Mesothelial cell of epicardium (in vitro differentiated cells): ENCODE measurements around the gene CTBP1. TPM values are rescaled to one million over a fixed set of nuclear protein-coding genes. Genes with fewer than 3 reads are reported as not detected.

Experiments used
- DNase-seq, 2 experiments: peaks; one replicate each; pipeline ENCODE4 v3.0.0; 2021; ENCODE audit warnings: low spot score in 2 of 2; ENCODE audit not compliant: unreplicated experiment in 2 of 2
- H3K27ac Mint-ChIP-seq: 2 replicates; pipeline ENCODE4 v1.8.0; 2021; ENCODE audit warnings: mixed read lengths
- H3K27me3 Mint-ChIP-seq: 2 replicates; pipeline ENCODE4 v1.8.0; 2021; ENCODE audit warnings: low read depth, mixed read lengths
- H3K36me3 Mint-ChIP-seq: 2 replicates; pipeline ENCODE4 v1.8.0; 2021; ENCODE audit warnings: mixed read lengths
- H3K4me1 Mint-ChIP-seq: 2 replicates; pipeline ENCODE4 v1.8.0; 2021; ENCODE audit warnings: mixed read lengths
- H3K4me3 Mint-ChIP-seq: 2 replicates; pipeline ENCODE4 v1.8.0; 2021; ENCODE audit warnings: mild to moderate bottlenecking, moderate library complexity, mixed read lengths
- H3K9me3 Mint-ChIP-seq: 2 replicates; pipeline ENCODE4 v1.8.0; 2021; ENCODE audit warnings: mixed read lengths
- total RNA-seq: library from RNA; stranded (reverse); gene quantifications from 3 replicates; pipeline ENCODE4 v1.2.1, GENCODE V29; 2021
- TF ChIP-seq, protein P1 (sequence below): fragments of 200-600 bp; sonication (generic); IDR thresholded peaks from one replicate; pipeline ENCODE4 v1.5.0; 2021; ENCODE audit warnings: antibody characterized with exemption; ENCODE audit not compliant: unreplicated experiment

Gene CTBP1
- total RNA-seq, 1 donor from 2014 or later = 194 TPM

DNA sequence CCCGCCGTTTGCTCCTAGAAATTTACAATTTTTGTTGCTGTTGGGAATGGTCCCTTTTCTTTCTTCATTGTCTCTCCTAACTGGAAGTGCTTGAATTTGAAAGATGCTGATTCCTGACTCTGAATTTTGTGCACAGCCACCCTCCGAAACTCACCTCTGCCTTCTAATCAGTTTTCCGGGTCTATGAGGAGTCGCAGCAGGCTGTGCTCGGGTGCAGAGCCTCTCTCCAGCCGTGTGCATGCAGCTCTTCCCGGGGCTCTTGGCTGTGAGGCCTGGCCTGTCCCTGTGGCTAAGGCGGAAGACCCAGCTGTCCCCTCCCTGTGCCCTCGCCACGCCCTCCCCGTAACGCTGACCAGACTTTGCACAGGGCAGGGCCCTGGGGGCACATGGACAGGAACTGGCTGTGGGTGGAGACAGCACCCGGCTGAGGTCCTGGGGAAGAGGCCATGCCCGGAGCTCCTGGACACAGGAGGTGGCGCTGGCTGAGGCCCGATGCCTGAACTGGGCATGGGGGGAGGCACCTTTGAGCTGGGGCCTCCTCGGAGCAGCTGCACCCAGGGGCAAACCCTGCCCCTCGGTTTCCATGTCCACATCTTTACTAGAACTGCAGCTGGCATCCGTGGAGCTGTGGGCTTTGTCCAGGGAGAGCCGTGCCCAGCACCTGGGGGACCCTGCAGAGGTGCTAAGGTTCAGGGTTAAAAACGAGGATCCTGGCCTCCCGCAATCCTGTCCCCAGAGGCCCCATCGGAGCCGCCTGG is 43.9 kb downstream of the CTBP1 start:
- Mint-ChIP-seq H3K4me3 (no peak overlapping the region), H3K36me3 (no peaks in the 10 kb centered on the region), H3K4me1 (peaks cover 14% of the 10 kb centered on the region), H3K27ac (no peak overlapping the region), H3K27me3 (no peaks in the 10 kb centered on the region), H3K9me3 (no peaks in the 10 kb centered on the region)
- peak in 1 of 2 experiments; percentile 32 for DNase-seq
- TF ChIP-seq, protein P1, sequence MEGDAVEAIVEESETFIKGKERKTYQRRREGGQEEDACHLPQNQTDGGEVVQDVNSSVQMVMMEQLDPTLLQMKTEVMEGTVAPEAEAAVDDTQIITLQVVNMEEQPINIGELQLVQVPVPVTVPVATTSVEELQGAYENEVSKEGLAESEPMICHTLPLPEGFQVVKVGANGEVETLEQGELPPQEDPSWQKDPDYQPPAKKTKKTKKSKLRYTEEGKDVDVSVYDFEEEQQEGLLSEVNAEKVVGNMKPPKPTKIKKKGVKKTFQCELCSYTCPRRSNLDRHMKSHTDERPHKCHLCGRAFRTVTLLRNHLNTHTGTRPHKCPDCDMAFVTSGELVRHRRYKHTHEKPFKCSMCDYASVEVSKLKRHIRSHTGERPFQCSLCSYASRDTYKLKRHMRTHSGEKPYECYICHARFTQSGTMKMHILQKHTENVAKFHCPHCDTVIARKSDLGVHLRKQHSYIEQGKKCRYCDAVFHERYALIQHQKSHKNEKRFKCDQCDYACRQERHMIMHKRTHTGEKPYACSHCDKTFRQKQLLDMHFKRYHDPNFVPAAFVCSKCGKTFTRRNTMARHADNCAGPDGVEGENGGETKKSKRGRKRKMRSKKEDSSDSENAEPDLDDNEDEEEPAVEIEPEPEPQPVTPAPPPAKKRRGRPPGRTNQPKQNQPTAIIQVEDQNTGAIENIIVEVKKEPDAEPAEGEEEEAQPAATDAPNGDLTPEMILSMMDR = no peak

DNA sequence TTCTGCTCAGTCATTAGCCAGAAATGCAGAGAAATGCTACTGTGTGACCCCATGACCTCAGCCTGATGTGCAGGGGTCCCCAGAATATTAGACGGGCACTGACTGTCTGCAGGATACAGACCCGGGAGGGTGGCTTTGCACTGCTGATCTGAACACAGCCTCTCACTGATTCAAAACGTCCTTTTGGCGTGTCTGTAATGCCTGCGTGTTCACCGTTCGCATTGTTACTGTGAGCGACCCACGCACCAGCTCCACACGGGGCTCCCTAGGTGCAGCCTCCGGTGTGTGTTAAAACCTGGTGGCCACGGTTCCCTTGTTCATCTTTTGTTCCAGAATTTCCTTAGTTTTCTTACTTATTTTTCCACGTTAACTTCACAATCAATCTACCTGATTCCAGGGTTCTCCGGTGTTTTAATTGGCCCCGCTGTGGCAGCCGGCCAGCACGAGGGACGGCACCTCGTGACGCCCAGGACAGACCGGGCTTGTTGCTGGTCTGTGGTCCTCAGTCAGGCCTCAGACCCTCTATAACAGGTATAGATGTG is 44.6 kb downstream of the CTBP1 start:
- H3K27me3 Mint-ChIP-seq = no peaks in the 10 kb centered on the region
- H3K27ac Mint-ChIP-seq = no peak overlapping the region
- H3K4me3 Mint-ChIP-seq = no peak overlapping the region
- no peaks in the 10 kb centered on the region for H3K9me3 Mint-ChIP-seq
- peaks cover 14% of the 10 kb centered on the region for H3K4me1 Mint-ChIP-seq
- TF ChIP-seq, protein P1 = no peak
- peak in 1 of 2 experiments; percentile 34 for DNase-seq
- H3K36me3 Mint-ChIP-seq = no peaks in the 10 kb centered on the region

DNA sequence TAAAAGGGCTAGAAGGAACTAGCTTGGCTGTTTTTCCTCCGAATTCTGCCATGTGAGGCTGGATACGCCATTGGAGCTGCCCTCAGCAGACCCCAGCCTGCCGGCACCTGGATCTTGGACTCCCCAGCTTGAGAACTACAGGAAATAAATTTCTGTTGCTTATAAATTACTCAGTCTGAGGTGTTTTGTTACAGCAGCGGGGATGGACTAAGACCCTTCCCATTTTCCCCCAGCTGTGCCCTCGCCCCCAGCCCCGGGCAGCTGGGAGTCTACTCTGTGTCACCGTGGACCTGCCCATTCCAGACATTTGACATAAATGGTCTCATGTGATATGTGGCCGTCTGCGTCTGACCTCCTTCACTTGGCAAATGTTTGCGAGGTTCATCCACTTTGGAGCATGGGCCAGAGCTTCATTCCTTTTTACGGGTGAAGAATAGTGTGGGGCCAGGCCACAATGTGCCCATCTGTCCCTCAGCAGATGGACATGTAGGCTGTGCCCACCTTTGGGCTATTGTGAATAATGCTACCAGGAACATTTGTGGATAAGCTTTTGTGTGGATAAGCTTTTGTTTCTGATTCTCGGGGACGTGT is 45.8 kb downstream of the CTBP1 start:
- H3K4me3 Mint-ChIP-seq = no peak overlapping the region
- H3K9me3 Mint-ChIP-seq = no peaks in the 10 kb centered on the region
- H3K27ac Mint-ChIP-seq = no peak overlapping the region
- H3K36me3 Mint-ChIP-seq = no peaks in the 10 kb centered on the region
- DNase-seq = no peak
- H3K4me1 Mint-ChIP-seq = peaks cover 10% of the 10 kb centered on the region
- TF ChIP-seq, protein P1 = no peak
- H3K27me3 Mint-ChIP-seq = peaks cover under 1% of the 10 kb centered on the region

DNA sequence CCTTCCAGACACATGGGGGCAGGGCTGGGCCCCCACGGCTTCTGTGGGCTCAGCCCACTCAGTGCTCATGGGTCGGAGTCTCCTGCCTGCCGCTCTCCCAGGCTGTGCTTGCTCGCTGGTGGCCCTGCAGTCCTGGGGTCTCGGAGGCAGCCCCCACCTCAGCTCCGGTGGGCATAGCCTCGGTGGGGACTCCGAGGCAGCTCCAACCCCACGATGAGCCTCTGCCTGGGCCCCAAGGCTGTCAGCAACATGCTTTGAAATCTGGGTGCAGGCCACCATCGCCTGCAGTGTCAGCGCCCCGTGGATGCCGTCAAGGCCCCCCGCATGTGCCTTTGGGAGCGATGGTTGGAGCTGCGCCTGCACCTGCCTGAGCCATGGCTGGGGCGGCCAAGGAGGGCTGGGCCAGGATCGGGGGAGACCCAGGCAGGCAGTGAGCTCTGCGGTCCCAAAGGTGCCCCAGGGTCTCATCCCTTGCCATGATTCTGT is 46.4 kb downstream of the CTBP1 start:
- H3K36me3 Mint-ChIP-seq = no peaks in the 10 kb centered on the region
- peaks cover 10% of the 10 kb centered on the region for H3K4me1 Mint-ChIP-seq
- DNase-seq = peak in 1 of 2 experiments; percentile 17
- no peaks in the 10 kb centered on the region for H3K9me3 Mint-ChIP-seq
- no peak overlapping the region for H3K27ac Mint-ChIP-seq
- H3K27me3 Mint-ChIP-seq = peaks cover 2% of the 10 kb centered on the region
- H3K4me3 Mint-ChIP-seq = no peak overlapping the region
- TF ChIP-seq, protein P1 = no peak

DNA sequence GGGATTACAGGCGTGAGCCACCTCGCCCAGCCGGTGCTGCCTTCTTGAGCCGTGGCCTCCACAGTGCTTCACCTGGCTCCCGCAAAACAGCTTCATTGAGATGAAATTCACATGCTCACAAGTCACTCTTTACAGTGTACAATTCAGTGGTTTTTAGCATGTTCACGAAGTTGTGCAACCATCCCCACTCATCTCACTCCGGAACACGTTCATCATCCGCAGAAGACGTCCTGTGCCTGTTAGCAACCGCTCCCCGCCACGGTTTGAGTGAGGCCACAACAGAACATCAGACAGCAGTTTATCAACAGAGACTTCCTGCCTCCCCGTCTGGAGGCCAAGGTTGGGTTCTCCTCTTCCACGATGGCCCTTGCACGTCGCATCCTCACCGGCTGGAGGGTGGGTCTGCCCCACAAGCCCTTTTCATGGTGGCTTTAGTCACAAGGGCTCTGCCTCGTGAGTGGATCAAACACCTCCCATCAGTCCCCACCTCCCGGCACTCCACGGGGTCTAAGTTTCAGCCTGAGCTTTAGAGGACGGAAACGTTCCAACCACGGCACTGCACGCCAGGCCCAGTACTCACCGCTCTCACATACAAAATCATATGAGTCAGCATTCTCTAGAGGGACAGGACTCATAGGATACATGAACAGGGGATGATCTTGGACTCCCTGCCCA is 46.9 kb downstream of the CTBP1 start:
- H3K36me3 Mint-ChIP-seq = no peaks in the 10 kb centered on the region
- H3K9me3 Mint-ChIP-seq = no peaks in the 10 kb centered on the region
- peaks cover 6% of the 10 kb centered on the region for H3K27me3 Mint-ChIP-seq
- H3K4me3 Mint-ChIP-seq = no peak overlapping the region
- peak overlapping the region; percentile 81 for H3K27ac Mint-ChIP-seq
- TF ChIP-seq, protein P1 = no peak
- H3K4me1 Mint-ChIP-seq = peaks cover 10% of the 10 kb centered on the region
- peak in 1 of 2 experiments; percentile 38 for DNase-seq
